ENCODE data around the gene PPP5C.
A peak's percentile ranks its signal among the peaks of the same experiment; 100 is the strongest.

PPP5C gene

DNA sequence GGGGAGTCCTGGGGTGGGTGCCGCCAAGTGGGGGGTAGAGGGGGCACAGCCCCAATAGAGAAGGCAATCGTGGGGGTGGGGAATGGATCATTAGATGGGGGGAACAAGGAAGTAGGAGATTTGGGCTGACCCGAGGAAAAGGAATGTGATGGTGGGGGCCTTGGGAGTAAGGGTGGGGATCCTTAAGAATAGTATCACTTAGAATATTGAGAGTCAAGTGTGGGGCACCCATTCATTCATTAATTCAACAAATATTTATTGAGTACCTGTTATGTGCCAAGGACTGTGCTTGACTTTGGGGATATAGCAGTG lies 641 bp downstream of the PPP5C start:
- Histone ChIP-seq H3K27me3 (no peaks in the 10 kb centered on the region), H3K4me1 (peaks cover 6 to 59% (median 49%) of the 10 kb centered on the region in 4 donors), H3K36me3 (peaks cover 0 to under 1% (median 0%) of the 10 kb centered on the region in 3 donors), H3K4me3 (peak overlapping the region; percentile 71 to 90), H3K27ac (peak overlapping the region; percentile 76 to 77), H3K9me3 (no peaks in the 10 kb centered on the region)
- DNase-seq, result no peak
- intact Hi-C loops (cut with DNase I; ENCODE audit: low total_unique reads), result loop anchor here (10.0 kb wide), 1 partner anchor 63 kb away; no protein-coding TSS in a partner anchor
- TF ChIP-seq, protein P1, sequence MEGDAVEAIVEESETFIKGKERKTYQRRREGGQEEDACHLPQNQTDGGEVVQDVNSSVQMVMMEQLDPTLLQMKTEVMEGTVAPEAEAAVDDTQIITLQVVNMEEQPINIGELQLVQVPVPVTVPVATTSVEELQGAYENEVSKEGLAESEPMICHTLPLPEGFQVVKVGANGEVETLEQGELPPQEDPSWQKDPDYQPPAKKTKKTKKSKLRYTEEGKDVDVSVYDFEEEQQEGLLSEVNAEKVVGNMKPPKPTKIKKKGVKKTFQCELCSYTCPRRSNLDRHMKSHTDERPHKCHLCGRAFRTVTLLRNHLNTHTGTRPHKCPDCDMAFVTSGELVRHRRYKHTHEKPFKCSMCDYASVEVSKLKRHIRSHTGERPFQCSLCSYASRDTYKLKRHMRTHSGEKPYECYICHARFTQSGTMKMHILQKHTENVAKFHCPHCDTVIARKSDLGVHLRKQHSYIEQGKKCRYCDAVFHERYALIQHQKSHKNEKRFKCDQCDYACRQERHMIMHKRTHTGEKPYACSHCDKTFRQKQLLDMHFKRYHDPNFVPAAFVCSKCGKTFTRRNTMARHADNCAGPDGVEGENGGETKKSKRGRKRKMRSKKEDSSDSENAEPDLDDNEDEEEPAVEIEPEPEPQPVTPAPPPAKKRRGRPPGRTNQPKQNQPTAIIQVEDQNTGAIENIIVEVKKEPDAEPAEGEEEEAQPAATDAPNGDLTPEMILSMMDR (IDR thresholded peaks at IDR 0.05), result no peak

DNA sequence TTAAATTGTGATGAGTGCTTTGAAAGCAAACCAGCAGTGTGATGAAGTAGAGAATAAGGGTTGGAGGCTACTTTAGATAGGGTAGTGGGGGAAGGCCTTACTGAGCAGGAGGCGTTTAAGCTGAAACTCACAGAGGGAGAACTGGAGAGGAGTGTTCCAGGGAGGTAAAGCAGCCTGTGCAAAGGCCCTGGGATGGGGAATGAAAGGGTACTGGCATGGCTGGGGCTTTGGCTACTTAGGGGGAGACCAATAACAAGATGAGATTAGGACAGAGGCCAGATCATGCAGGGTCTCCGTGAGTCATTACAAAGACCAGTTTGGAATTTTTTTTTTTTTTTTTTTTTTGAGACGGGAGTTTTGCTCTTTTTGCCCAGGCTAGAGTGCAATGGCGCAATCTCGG lies 1.1 kb downstream of the PPP5C start:
- intact Hi-C loops (cut with DNase I; ENCODE audit: low total_unique reads), result loop anchor here (10.0 kb wide), 1 partner anchor 63 kb away; no protein-coding TSS in a partner anchor
- peak overlapping the region; percentile 71 to 90 for H3K4me3 ChIP-seq
- H3K9me3 ChIP-seq, result no peaks in the 10 kb centered on the region
- no peaks in the 10 kb centered on the region for H3K27me3 ChIP-seq
- no peak overlapping the region for H3K27ac ChIP-seq
- TF ChIP-seq, protein P1 (IDR thresholded peaks at IDR 0.05), result no peak
- peaks cover 6 to 59% (median 49%) of the 10 kb centered on the region in 4 donors for H3K4me1 ChIP-seq
- peaks cover 0 to 5% (median 0%) of the 10 kb centered on the region in 3 donors for H3K36me3 ChIP-seq
- DNase-seq, result no peak

DNA sequence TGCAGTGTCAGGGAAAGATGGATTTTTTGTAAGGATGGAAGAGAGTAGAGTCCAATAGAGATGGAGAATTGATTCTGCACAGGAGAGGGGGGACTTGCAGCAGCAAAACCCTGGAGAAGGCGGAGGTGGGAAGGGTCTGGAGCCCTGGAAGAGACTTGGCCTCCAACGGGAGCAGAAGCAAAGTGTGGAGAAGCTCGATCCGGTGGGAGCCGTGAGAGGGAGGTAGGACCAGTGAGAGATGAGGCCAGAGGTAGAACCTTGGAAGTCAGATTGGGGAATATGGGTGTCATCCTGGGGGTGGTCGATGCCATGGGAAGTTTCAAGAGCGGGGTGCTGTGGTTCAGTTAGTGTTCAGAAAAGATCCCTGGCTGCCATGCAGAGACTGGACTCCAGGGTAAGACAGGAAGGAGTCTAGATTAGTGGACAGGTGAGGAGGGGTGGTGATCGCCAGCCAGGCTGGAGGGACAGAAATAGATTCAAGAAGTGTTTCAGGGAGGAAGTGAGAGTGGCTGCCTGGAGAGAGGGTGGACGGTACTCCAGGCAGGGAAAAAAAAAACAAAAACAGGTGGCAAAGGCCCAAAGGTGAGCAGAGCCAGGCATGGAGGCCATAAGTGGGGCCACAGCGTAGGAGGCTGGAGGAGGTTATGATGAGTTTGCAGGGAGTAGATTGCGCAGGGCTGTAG lies 2.6 kb downstream of the PPP5C start:
- H3K4me1 ChIP-seq, result peaks cover 6 to 59% (median 52%) of the 10 kb centered on the region in 4 donors
- intact Hi-C loops (cut with DNase I; ENCODE audit: low total_unique reads), result loop anchor here (10.0 kb wide), 1 partner anchor 65 kb away; no protein-coding TSS in a partner anchor

DNA sequence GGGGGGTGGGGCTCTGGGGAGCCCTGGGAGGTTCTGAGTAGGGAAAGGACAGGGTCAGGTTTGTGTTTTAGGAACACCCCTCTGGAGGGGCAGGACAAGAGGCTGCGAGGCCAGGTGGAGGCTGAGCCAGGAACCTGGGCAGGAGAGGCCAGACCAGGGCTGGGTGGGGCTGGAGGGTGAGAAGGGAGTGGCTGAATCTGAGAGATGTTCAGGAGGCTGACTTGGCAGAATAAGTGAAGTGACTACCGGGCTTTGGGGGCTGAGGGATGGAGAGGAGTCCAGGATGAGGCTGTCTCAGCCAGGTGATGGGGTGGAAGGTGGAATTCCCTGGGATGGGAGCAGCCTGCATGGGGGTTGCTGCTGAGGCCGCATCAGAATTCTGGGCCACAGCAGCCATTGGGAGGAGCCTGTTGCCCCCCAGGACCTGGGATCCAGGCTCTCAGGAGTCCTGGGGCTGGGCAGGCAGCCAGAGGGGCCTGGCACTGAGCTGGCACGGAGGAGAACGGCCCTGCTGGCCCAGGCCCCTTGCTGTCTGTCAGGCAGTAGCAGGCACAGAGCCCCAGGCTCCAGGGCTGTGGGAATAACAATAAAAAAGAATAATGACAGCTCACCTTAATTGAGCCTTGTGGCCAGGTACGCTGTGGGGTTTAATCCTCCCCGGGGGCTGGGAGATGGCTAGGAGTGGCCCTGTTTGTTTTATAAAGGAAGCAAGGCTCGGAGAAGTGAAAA lies 3.3 kb downstream of the PPP5C start:
- peak overlapping the region; percentile 69 to 71 for H3K27ac ChIP-seq
- H3K4me3 ChIP-seq, result no peak overlapping the region
- TF ChIP-seq, protein P1 (IDR thresholded peaks at IDR 0.05), result no peak

More for the DNA sequence above, 2.6 kb downstream of the PPP5C start:
- H3K4me3 ChIP-seq, result no peak overlapping the region
- DNase-seq, result no peak
- no peaks in the 10 kb centered on the region for H3K9me3 ChIP-seq
- no peaks in the 10 kb centered on the region for H3K27me3 ChIP-seq
- peaks cover 10 to 19% (median 13%) of the 10 kb centered on the region in 3 donors for H3K36me3 ChIP-seq
- H3K27ac ChIP-seq, result peak overlapping the region; percentile 69 to 71
- TF ChIP-seq, protein P1 (IDR thresholded peaks at IDR 0.05), result no peak

DNA sequence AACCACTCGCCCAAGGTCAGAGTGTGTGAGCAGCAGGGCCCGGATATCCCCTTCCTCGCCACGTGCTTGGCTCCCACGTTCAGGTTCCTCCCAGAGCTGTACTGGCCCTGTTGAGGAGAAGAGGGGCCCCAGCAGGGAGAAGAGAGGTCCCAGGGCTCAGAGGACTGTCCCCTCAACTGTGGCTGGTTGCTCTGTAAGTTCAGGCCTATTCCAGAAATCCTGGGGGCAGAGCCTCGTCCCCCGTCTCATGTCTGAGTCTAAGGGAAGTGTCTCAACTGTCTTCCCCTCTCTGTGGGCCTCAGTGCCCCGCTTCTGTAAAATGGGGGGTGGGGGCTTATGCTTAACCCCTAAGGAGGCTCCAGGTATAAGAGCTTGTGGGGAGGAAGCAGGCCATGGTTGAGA lies 3.9 kb downstream of the PPP5C start:
- Histone ChIP-seq H3K4me1 (peaks cover 6 to 59% (median 52%) of the 10 kb centered on the region in 4 donors), H3K9me3 (no peaks in the 10 kb centered on the region), H3K4me3 (no peak overlapping the region), H3K27ac (peak overlapping the region; percentile 69 to 71), H3K36me3 (peaks cover 23 to 32% (median 25%) of the 10 kb centered on the region in 3 donors), H3K27me3 (no peaks in the 10 kb centered on the region)
- TF ChIP-seq, protein P1 (IDR thresholded peaks at IDR 0.05), result no peak
- no peak for DNase-seq
- intact Hi-C loops (cut with DNase I; ENCODE audit: low total_unique reads), result no loop called here

More for the DNA sequence above, 3.3 kb downstream of the PPP5C start:
- Histone ChIP-seq H3K36me3 (peaks cover 18 to 27% (median 21%) of the 10 kb centered on the region in 3 donors), H3K27me3 (no peaks in the 10 kb centered on the region), H3K4me1 (peaks cover 6 to 59% (median 52%) of the 10 kb centered on the region in 4 donors), H3K9me3 (no peaks in the 10 kb centered on the region)
- no peak for DNase-seq
- intact Hi-C loops (cut with DNase I; ENCODE audit: low total_unique reads), result no loop called here
